GOT3 (cell line): ENCODE measurements around the gene ATG101.

ENCODE experiments used
- DNase-seq: peaks from one replicate; lab custom pipeline; 2025; ENCODE audit warnings: mixed read lengths; lab: John Stamatoyannopoulos, UW

ATG101 gene

GRCh38 chr12:52069327-52070184 lies at the start of gene ATG101:
ATG101 (plus strand) TSS chr12:52069978; CDS start chr12:52073651, 3,673 bp downstream.
- DNase-seq = peak; percentile 77

- DNase-seq = no peak
Observed at GRCh38 chr12:52020539-52021336, 49.0 kb upstream of the ATG101 start.

GRCh38 chr12:52022841-52023181 lies 47.0 kb upstream of the ATG101 start:
- no peak for DNase-seq

GRCh38 chr12:52023182-52023975 lies 46.4 kb upstream of the ATG101 start:
- peak; percentile 53 for DNase-seq

- no peak for DNase-seq
Observed at GRCh38 chr12:52023976-52024688, 45.6 kb upstream of the ATG101 start.

GRCh38 chr12:52024845-52025230 lies 44.9 kb upstream of the ATG101 start:
- no peak for DNase-seq

- DNase-seq = no peak
Observed at GRCh38 chr12:52026263-52026662, 43.5 kb upstream of the ATG101 start.

GRCh38 chr12:52027085-52027843 lies 42.5 kb upstream of the ATG101 start:
- DNase-seq = no peak

- DNase-seq = no peak
Observed at GRCh38 chr12:52029685-52030084, 40.1 kb upstream of the ATG101 start.

- DNase-seq = no peak
Observed at GRCh38 chr12:52032446-52032803, 37.4 kb upstream of the ATG101 start.

GRCh38 chr12:52032804-52033445 lies 36.9 kb upstream of the ATG101 start:
- peak; percentile 83 for DNase-seq

GRCh38 chr12:52033446-52034140 lies 36.2 kb upstream of the ATG101 start:
- no peak for DNase-seq

- no peak for DNase-seq
Observed at GRCh38 chr12:52035190-52035589, 34.6 kb upstream of the ATG101 start.

- DNase-seq = no peak
Observed at GRCh38 chr12:52035926-52036325, 33.9 kb upstream of the ATG101 start.

- DNase-seq = peak; percentile 22
Observed at GRCh38 chr12:52036587-52037171, 33.1 kb upstream of the ATG101 start.

- DNase-seq = no peak
Observed at GRCh38 chr12:52037248-52037861, 32.4 kb upstream of the ATG101 start.

GRCh38 chr12:52038447-52038846 lies 31.3 kb upstream of the ATG101 start:
- DNase-seq = no peak

- DNase-seq = no peak
Observed at GRCh38 chr12:52041035-52041434, 28.7 kb upstream of the ATG101 start.

- no peak for DNase-seq
Observed at GRCh38 chr12:52041695-52042123, 28.1 kb upstream of the ATG101 start.
